Gastroesophageal sphincter (tissue), 4 donors: ENCODE measurements around the gene RECK. TPM values are rescaled to one million over a fixed set of nuclear protein-coding genes. Genes with fewer than 3 reads are reported as not detected.
"Not testable (repeated sequence)": the region's sequence is repeated elsewhere in the genome, so short reads cannot be mapped to it uniquely, and the experiment has no call there.

Experiments used
- ATAC-seq: fragments of 150-250 bp; one replicate; pipeline ENCODE4 v1.9.1; 2016; ENCODE audit warnings: mild to moderate bottlenecking, moderate library complexity
- H3K27ac ChIP-seq, 4 donors: fragments of 200-600 bp; sonication (generic) in 3 of 4; 1 replicate in 3 of 4; 2 replicates in 1 of 4; pipeline ENCODE4 v1.5.1; 2016 to 2019
- H3K27me3 ChIP-seq: fragments of 200-600 bp; sonication (generic); one replicate; pipeline ENCODE4 v1.5.1; 2019
- H3K36me3 ChIP-seq, 2 donors: fragments of 200-600 bp; sonication (generic); one replicate each; pipeline ENCODE4 v1.5.1; 2019; ENCODE audit warnings: control low read depth in 1 of 2
- H3K4me1 ChIP-seq, 3 donors: fragments of 200-600 bp; sonication (generic); 1 replicate in 2 of 3; 2 replicates in 1 of 3; pipeline ENCODE4 v1.5.1; 2016 to 2019; ENCODE audit warnings: control low read depth in 2 of 3
- H3K4me3 ChIP-seq, 2 donors: fragments of 200-600 bp; sonication (generic); one replicate each; pipeline ENCODE4 v1.5.1; 2019; ENCODE audit warnings: mild to moderate bottlenecking in 1 of 2, moderate library complexity in 1 of 2
- H3K9me3 ChIP-seq, 3 donors: fragments of 200-600 bp; sonication (generic); one replicate each; pipeline ENCODE4 v1.5.1; 2017 to 2019; ENCODE audit warnings: control low read depth in 2 of 3
- EP300 ChIP-seq: sonication (generic); formaldehyde crosslinking; IDR thresholded peaks from one replicate; pipeline ENCODE4 v1.6.1; 2017; ENCODE audit warnings: antibody characterized with exemption, mild to moderate bottlenecking
- POLR2A ChIP-seq, 2 donors: fragments of 450-650 bp; IDR thresholded peaks; one replicate each; pipeline ENCODE4 v1.6.1; 2017; ENCODE audit warnings: antibody characterized with exemption in 2 of 2, mild to moderate bottlenecking in 2 of 2, moderate library complexity in 1 of 2
- POLR2AphosphoS5 ChIP-seq: sonication (generic); formaldehyde crosslinking; IDR thresholded peaks from one replicate; pipeline ENCODE4 v1.6.1; 2017; ENCODE audit warnings: antibody characterized with exemption
- WGBS, 2 donors: methylation state at CpG; one replicate each; pipeline ENCODE4 v1.1.5; 2018; ENCODE audit warnings: low coverage in 1 of 2; 5-methylcytosine and 5-hydroxymethylcytosine counted together
- total RNA-seq, 4 donors: library from RNA; depleted of rRNA; stranded (reverse); fragments of >200 nt; gene quantifications; one replicate each; pipeline ENCODE4 v1.1.0, GENCODE V29; 2016
- TF ChIP-seq, protein P1 (sequence below), 4 experiments: fragments of 200-600 bp in 2 of 4; fragments of 450-650 bp in 2 of 4; sonication (generic) in 1 of 4; IDR thresholded peaks; one replicate each; pipeline ENCODE4 v1.5.1; 2017 to 2019; ENCODE audit warnings: antibody characterized with exemption in 4 of 4, mild to moderate bottlenecking in 2 of 4, moderate library complexity in 2 of 4

Gene RECK
- total RNA-seq, 4 donors from 2014 or later, result 12.6 to 29.5 (median 18.6) TPM

- no peak for ATAC-seq
- H3K36me3 ChIP-seq, result no peaks in the 10 kb centered on the region
- H3K9me3 ChIP-seq, result peaks cover 0 to 8% (median 0%) of the 10 kb centered on the region in 3 donors
- no peaks in the 10 kb centered on the region for H3K4me1 ChIP-seq
- TF ChIP-seq, protein P1, sequence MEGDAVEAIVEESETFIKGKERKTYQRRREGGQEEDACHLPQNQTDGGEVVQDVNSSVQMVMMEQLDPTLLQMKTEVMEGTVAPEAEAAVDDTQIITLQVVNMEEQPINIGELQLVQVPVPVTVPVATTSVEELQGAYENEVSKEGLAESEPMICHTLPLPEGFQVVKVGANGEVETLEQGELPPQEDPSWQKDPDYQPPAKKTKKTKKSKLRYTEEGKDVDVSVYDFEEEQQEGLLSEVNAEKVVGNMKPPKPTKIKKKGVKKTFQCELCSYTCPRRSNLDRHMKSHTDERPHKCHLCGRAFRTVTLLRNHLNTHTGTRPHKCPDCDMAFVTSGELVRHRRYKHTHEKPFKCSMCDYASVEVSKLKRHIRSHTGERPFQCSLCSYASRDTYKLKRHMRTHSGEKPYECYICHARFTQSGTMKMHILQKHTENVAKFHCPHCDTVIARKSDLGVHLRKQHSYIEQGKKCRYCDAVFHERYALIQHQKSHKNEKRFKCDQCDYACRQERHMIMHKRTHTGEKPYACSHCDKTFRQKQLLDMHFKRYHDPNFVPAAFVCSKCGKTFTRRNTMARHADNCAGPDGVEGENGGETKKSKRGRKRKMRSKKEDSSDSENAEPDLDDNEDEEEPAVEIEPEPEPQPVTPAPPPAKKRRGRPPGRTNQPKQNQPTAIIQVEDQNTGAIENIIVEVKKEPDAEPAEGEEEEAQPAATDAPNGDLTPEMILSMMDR (IDR thresholded peaks at IDR 0.05), result no peak
- no peak for TF ChIP-seq POLR2A (IDR thresholded peaks at IDR 0.05)
- no peaks in the 10 kb centered on the region for H3K27me3 ChIP-seq
- H3K4me3 ChIP-seq, result no peak overlapping the region
- H3K27ac ChIP-seq, result no peak overlapping the region
- 20 to 71% methylated on average over 1 of the region's 1 CpG for whole genome bisulfite sequencing, 2 donors
Observed at GRCh38 chr9:35996358-35996970, 40.2 kb upstream of the RECK start.

DNA sequence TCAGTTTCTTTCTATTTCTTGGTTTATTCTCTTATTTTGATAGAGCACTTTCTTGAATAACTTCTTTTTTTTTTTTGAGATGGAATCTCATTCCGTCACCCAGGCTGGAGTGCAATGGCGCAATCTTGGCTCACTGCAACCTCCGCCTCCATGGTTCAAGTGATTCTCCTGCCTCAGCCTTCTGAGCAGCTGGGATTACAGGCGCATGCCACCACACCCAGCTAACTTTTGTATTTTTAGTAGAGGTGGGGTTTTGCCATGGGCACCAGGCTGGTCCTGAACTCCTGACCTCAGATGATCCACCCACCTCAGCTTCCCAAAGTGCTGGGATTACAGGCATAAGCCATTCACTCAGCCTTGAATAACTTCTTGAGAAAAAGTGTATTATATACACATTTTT lies 39.7 kb upstream of the RECK start:
- H3K27ac ChIP-seq, H3K4me3 ChIP-seq, H3K4me1 ChIP-seq, H3K36me3 ChIP-seq, H3K9me3 ChIP-seq, ATAC-seq, H3K27me3 ChIP-seq: not testable (repeated sequence)
- WGBS, 2 donors, result 90 to 100% methylated on average over 1 to 4 of the region's 4 CpGs

DNA sequence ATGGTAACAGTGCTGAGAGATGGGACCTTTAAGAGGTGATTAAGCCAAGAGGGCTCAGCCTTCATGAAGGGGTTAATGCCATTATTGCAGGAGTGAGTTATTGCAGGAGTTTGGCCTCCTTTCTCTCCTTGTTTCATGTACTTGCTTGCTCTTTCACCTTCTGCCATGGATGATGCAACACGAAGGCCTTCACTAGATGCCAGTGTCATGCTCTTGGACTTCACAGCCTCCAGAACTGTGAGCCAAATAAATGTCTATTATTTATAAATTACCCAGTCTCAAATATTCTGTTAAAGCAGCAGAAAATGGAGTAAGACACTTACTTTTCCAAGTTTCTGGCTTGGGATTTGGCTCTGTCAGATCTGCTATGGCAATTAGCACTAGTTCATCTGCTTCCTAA lies 38.4 kb upstream of the RECK start:
- Histone ChIP-seq H3K9me3 (peaks cover 0 to 8% (median 0%) of the 10 kb centered on the region in 3 donors), H3K27me3 (peaks cover 13% of the 10 kb centered on the region), H3K27ac (no peak overlapping the region), H3K4me1 (no peaks in the 10 kb centered on the region), H3K36me3 (no peaks in the 10 kb centered on the region), H3K4me3 (no peak overlapping the region)
- no peak for ATAC-seq
- TF ChIP-seq EP300 (no peak), POLR2A (IDR thresholded peaks at IDR 0.05) (no peak), POLR2AphosphoS5 (no peak)
- TF ChIP-seq, protein P1 (IDR thresholded peaks at IDR 0.05), result no peak
- 78% methylated on average over 1 of the region's 1 CpG for WGBS, 2 donors

GRCh38 chr9:36005891-36006290 lies 30.8 kb upstream of the RECK start:
- TF ChIP-seq, protein P1 (IDR thresholded peaks at IDR 0.05), result no peak
- peaks cover 0 to 6% (median 0%) of the 10 kb centered on the region in 3 donors for H3K4me1 ChIP-seq
- H3K36me3 ChIP-seq, result no peaks in the 10 kb centered on the region
- peaks cover 0 to 8% (median 0%) of the 10 kb centered on the region in 3 donors for H3K9me3 ChIP-seq
- no peak for ATAC-seq
- H3K4me3 ChIP-seq, result no peak overlapping the region
- H3K27ac ChIP-seq, result no peak overlapping the region
- peaks cover 26% of the 10 kb centered on the region for H3K27me3 ChIP-seq
- WGBS, 2 donors, result 63 to 83% methylated on average over 1 of the region's 1 CpG

DNA sequence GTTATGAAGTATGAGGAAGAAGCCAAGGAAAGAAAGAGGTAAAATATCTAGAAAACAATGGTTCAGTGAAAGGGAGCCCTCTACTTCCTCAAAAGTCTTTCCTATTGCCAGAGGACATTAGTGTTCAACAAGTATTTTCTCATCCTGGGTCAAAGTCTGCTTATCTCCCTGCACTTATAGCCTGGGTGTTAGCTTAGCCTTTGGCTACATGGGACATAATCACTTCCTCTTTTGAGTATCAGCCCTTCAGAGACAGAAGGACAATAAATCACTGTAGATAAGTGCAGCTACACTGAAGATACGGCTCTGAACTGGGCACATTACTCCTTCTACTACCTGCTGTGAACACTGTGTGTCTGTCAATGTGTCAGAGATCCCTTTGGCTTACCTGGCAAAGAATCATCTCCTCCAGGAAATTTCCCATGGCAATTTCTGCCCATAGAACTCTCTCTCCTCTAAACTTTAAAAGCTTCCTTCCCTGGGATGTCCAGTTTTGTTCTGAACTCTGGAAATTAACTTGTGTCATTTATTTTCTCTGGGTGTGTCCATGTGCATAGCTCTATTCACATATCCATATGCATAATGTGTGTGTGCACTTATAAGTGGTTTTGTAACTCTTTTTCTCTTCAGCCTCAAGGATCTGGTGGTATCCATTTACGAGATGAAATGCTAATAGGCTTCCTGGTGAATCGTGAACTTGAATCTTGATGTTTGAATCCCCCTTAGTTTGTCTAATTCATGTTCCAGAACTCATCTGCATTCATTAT lies 30.0 kb upstream of the RECK start:
- no peak overlapping the region for H3K4me3 ChIP-seq
- H3K27me3 ChIP-seq, result peaks cover 26% of the 10 kb centered on the region
- peaks cover 0 to 8% (median 0%) of the 10 kb centered on the region in 3 donors for H3K9me3 ChIP-seq
- H3K36me3 ChIP-seq, result no peaks in the 10 kb centered on the region
- WGBS, 2 donors, result 76 to 81% methylated on average over 3 of the region's 3 CpGs
- H3K4me1 ChIP-seq, result peaks cover 0 to 6% (median 0%) of the 10 kb centered on the region in 3 donors
- TF ChIP-seq POLR2A (IDR thresholded peaks at IDR 0.05) (no peak), EP300 (no peak), POLR2AphosphoS5 (no peak)
- TF ChIP-seq, protein P1 (IDR thresholded peaks at IDR 0.05), result no peak
- ATAC-seq, result no peak
- H3K27ac ChIP-seq, result no peak overlapping the region
